HepG2 (cell line): ENCODE measurements around the gene HAPLN2. TPM values are rescaled to one million over a fixed set of nuclear protein-coding genes. Genes with fewer than 3 reads are reported as not detected.

Experiments
- ATAC-seq: fragments of 200-7000 bp; cut with Tn5 transposase; 3 replicates; pipeline ENCODE4 v1.9.1; 2020; ENCODE audit warnings: mild to moderate bottlenecking, moderate library complexity
- BruUV-seq: library from RNA; stranded (reverse); fragments of 400-500 nt; replicated peaks from 2 replicates; lab custom pipeline; 2021; lab: Mats Ljungman, UMichigan
- CTCF ChIA-PET: fragments of 300-600 bp; formaldehyde crosslinking; extraction: SDS; loops from one replicate; lab custom pipeline; 2021; ENCODE audit warnings: low total read pairs, inconsistent platforms, low intra/inter-chr PET ratio; lab: Yijun Ruan, JAX
- POLR2A ChIA-PET: fragments of 350-600 bp; sonication (Branson Sonifier 250); formaldehyde crosslinking; loops from one replicate; lab custom pipeline; 2020; ENCODE audit warnings: antibody characterized with exemption, inconsistent platforms; lab: Yijun Ruan, JAX
- DNase-seq: peaks from one replicate; pipeline ENCODE4 v3.0.0-alpha.2; 2015; ENCODE audit warnings: low spot score
- FAIRE-seq: peaks from 3 replicates; lab custom pipeline; 2011; peaks lifted over from hg19 to GRCh38; lab: Jason Lieb, UNC
- H2AFZ ChIP-seq: one replicate; pipeline ENCODE4 v1.6.1; 2011; ENCODE audit warnings: low read length, inconsistent platforms
- H3K27ac ChIP-seq: fragments of 300-600 bp; 3 replicates; pipeline ENCODE4 v1.8.0; 2011; ENCODE audit warnings: mixed run types, mild to moderate bottlenecking, mixed read lengths, low read length, inconsistent platforms; ENCODE audit not compliant: insufficient read depth; ENCODE audit errors: extremely low read length
- H3K27me3 ChIP-seq, 2 experiments: fragments of 200-600 bp in 1 of 2; 2 replicates in 1 of 2; 3 replicates in 1 of 2; pipeline versions ENCODE4 v1.6.0 to v1.8.0; 2011; ENCODE audit warnings: low read length in 2 of 2, mild to moderate bottlenecking in 2 of 2, moderate library complexity in 2 of 2, inconsistent platforms in 1 of 2; ENCODE audit not compliant: insufficient read depth in 2 of 2, control insufficient read depth in 1 of 2
- H3K36me3 ChIP-seq, 2 experiments: fragments of 200-600 bp in 1 of 2; replicated peaks in 1 of 2; 2 replicates in 1 of 2; 3 replicates in 1 of 2; pipeline versions ENCODE4 v1.5.1 to v1.8.0; 2011; ENCODE audit warnings: low read length in 2 of 2, inconsistent platforms in 1 of 2; ENCODE audit not compliant: insufficient read depth in 2 of 2, control insufficient read depth in 1 of 2
- H3K4me1 ChIP-seq: 2 replicates; pipeline ENCODE4 v1.5.1; 2012; ENCODE audit warnings: low read length, inconsistent platforms; ENCODE audit not compliant: insufficient read depth
- H3K4me2 ChIP-seq: 2 replicates; pipeline ENCODE4 v1.6.0; 2011; ENCODE audit warnings: low read depth, low read length, inconsistent platforms
- H3K4me3 ChIP-seq, 3 experiments: fragments of 200-600 bp in 1 of 3; sonication (generic), shearing (Covaris generic) in 1 of 3; replicated peaks in 1 of 3; 2 replicates each; pipeline ENCODE4 v1.5.1; 2011 to 2016; ENCODE audit warnings: low read length in 3 of 3, inconsistent platforms in 2 of 3, low read depth in 2 of 3, mild to moderate bottlenecking in 2 of 3, control low read depth in 1 of 3, mixed read lengths in 1 of 3; ENCODE audit not compliant: insufficient read depth in 1 of 3
- H3K79me2 ChIP-seq: one replicate; pipeline ENCODE4 v1.6.1; 2011; ENCODE audit warnings: low read length, inconsistent platforms; ENCODE audit not compliant: insufficient read depth
- H3K9ac ChIP-seq: 2 replicates; pipeline ENCODE4 v1.6.0; 2011; ENCODE audit warnings: mild to moderate bottlenecking, low read depth, low read length, inconsistent platforms; ENCODE audit not compliant: insufficient read depth
- H3K9me3 ChIP-seq: 2 replicates; pipeline ENCODE4 v1.5.1; 2012; ENCODE audit warnings: mild to moderate bottlenecking, low read length
- H4K20me1 ChIP-seq: 2 replicates; pipeline ENCODE4 v1.6.0; 2011; ENCODE audit warnings: inconsistent platforms, mild to moderate bottlenecking, low read length, moderate library complexity; ENCODE audit not compliant: insufficient read depth
- CBFB ChIP-seq: sonication (generic); formaldehyde crosslinking; IDR thresholded peaks from 2 replicates; pipeline ENCODE4 v1.4.0; 2020; ENCODE audit warnings: missing genetic modification reagents
- FOXP1 ChIP-seq, 2 experiments: fragments of 450-650 bp in 1 of 2; IDR thresholded peaks; 2 replicates each; pipeline ENCODE4 v1.6.1; 2017 to 2018; ENCODE audit warnings: antibody characterized with exemption in 1 of 2
- IKZF4 ChIP-seq: sonication (generic); formaldehyde crosslinking; IDR thresholded peaks from 2 replicates; pipeline ENCODE4 v1.5.1; 2020; ENCODE audit warnings: borderline replicate concordance, mild to moderate bottlenecking, low read depth, missing genetic modification reagents; ENCODE audit errors: not compliant biosample characterization
- NFRKB ChIP-seq: fragments of 450-650 bp; IDR thresholded peaks from 2 replicates; pipeline ENCODE4 v1.6.1; 2017
- ZNF317 ChIP-seq: sonication (generic); formaldehyde crosslinking; IDR thresholded peaks from 2 replicates; pipeline ENCODE4 v1.5.0; 2020; ENCODE audit warnings: mild to moderate bottlenecking, missing genetic modification reagents
- ZNF326 ChIP-seq: sonication (generic); formaldehyde crosslinking; IDR thresholded peaks from 2 replicates; pipeline ENCODE4 v1.4.0; 2020; ENCODE audit warnings: missing genetic modification reagents, borderline replicate concordance
- ZNF513 ChIP-seq: sonication (generic); formaldehyde crosslinking; conservative IDR thresholded peaks from 2 replicates; pipeline ENCODE4 v1.5.0; 2020; ENCODE audit warnings: missing genetic modification reagents
- ZNF775 ChIP-seq: sonication (generic); formaldehyde crosslinking; IDR thresholded peaks from 2 replicates; pipeline ENCODE4 v1.4.0; 2020; ENCODE audit warnings: missing genetic modification reagents, mild to moderate bottlenecking, moderate library complexity, borderline replicate concordance
- WGBS: methylation state at CpG from one replicate; pipeline ENCODE4 v1.1.6; 2017; ENCODE audit warnings: low lambda C conversion rate; 5-methylcytosine and 5-hydroxymethylcytosine counted together
- in situ Hi-C: cut with HindIII; loops from 2 replicates; pipeline ENCODE4 v1.10.0; 2017; ENCODE audit warnings: low pct_unique_long_range_greater_than_20kb; ENCODE audit not compliant: extremely low pct_ligation_motif_present
- intact Hi-C: fragments of 100-400 bp; cut with micrococcal nuclease; formaldehyde crosslinking; loops from one replicate; pipeline ENCODE4 v1.10.0; 2022; ENCODE audit not compliant: unreplicated experiment
- polyA plus RNA-seq, 8 experiments: library from polyadenylated mRNA; depleted of rRNA in 3 of 8; stranded (reverse) in 7 of 8; unstranded in 1 of 8; fragments of >200 nt; fragmentation: Illumina TruSeq in 4 of 8; extraction: Trizol in 4 of 8; gene quantifications; 2 replicates each; pipeline versions ENCODE4 v1.2.1 to v1.2.3, GENCODE V29; 2011 to 2016; ENCODE audit warnings: low read depth in 4 of 8, missing spikeins in 1 of 8, mixed read lengths in 1 of 8; ENCODE audit not compliant: insufficient read depth in 1 of 8
- total RNA-seq, 5 experiments: library from RNA; depleted of rRNA; stranded (reverse); fragments of >200 nt; fragmentation: Illumina TruSeq; extraction: Trizol; gene quantifications; 2 replicates each; pipeline ENCODE4 v1.2.3, GENCODE V29; 2016; ENCODE audit warnings: low read depth in 1 of 5

Gene HAPLN2
- total and polyA plus RNA-seq, 2 of the 13 experiments (the other 11 are each of a cell fraction or from before 2014, with no cell fraction given) = not detected

DNA sequence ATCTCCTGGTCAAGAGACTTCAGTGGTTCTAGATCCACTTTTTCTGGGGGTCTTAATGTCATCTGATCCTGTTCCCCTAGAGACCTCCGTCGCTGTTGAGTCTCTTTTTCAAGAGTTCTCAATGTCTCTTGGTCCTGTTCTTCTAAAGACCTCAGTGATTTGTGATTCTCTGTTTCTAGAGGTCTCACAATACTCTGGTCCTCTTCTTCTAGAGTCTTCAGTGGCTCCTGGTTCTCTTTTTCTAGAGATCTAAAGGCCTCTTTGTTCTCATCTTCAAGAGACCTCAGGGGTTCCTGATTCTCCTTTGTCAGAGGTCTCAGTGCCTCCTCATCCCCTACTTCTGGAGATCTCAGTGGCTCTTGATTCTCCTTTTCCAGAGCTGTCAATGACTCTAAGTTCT, 52.6 kb downstream of the HAPLN2 start:
- 91% methylated on average over 2 of the region's 2 CpGs for WGBS
- POLR2A ChIA-PET = interaction anchor here (9.1 kb wide), 1 partner anchor 9 kb away, joined by 189 read pairs; no protein-coding TSS in a partner anchor

More for the DNA sequence above, 52.6 kb downstream of the HAPLN2 start:
- ATAC-seq = no peak
- no TSS peak for BruUV-seq
- no peak for DNase-seq
- no peak for TF ChIP-seq FOXP1 (IDR thresholded peaks at IDR 0.05)
- TF ChIP-seq FOXP1 (CRISPR knock-in tag; IDR thresholded peaks at IDR 0.05) = no peak
- no peak for TF ChIP-seq ZNF326 (CRISPR knock-in tag)
- TF ChIP-seq ZNF317 (CRISPR knock-in tag) = no peak
- TF ChIP-seq IKZF4 (CRISPR knock-in tag) = no peak
- no peak for TF ChIP-seq ZNF513 (CRISPR knock-in tag)
- TF ChIP-seq CBFB (CRISPR knock-in tag) = no peak
- no peak for TF ChIP-seq ZNF775 (CRISPR knock-in tag)
- TF ChIP-seq NFRKB = no peak
- no peak overlapping the region for H3K4me2 ChIP-seq
- H3K9ac ChIP-seq = no peak overlapping the region
- no peak overlapping the region for H3K27ac ChIP-seq
- no peaks in the 10 kb centered on the region for H3K9me3 ChIP-seq
- peaks cover 60% of the 10 kb centered on the region for H3K4me1 ChIP-seq
- in situ Hi-C loops (no loop called here), intact Hi-C loops (no loop called here)
- no peaks in the 10 kb centered on the region for H3K79me2 ChIP-seq
- no peaks in the 10 kb centered on the region for H3K36me3 ChIP-seq
- FAIRE-seq = no peak
- CTCF ChIA-PET = no interaction called here
- no peak overlapping the region for H2AFZ ChIP-seq
- H3K4me3 ChIP-seq = no peak overlapping the region
- H3K27me3 ChIP-seq = no peaks in the 10 kb centered on the region; a peak in 1 of 5 replicates
- no peaks in the 10 kb centered on the region for H4K20me1 ChIP-seq
